Uterus (tissue), 4 donors: Measurements from ENCODE around the gene CACNA2D4. TPM values are rescaled to one million over a fixed set of nuclear protein-coding genes. Genes with fewer than 3 reads are reported as not detected.

Experiments
- DNase-seq, 2 donors: peaks; one replicate each; pipeline ENCODE4 v3.0.0-alpha.2; 2019 to 2020
- H3K27ac ChIP-seq, 2 donors: fragments of 200-600 bp; sonication (generic); 1 replicate in 1 of 2; 2 replicates in 1 of 2; pipeline ENCODE4 v1.5.1; 2016 to 2018
- H3K27me3 ChIP-seq, 2 donors: fragments of 200-600 bp; sonication (generic); one replicate each; pipeline ENCODE4 v1.5.1; 2018 to 2019; ENCODE audit warnings: control low read depth in 1 of 2
- H3K36me3 ChIP-seq, 2 donors: fragments of 200-600 bp; sonication (generic); one replicate each; pipeline ENCODE4 v1.5.1; 2019; ENCODE audit warnings: control low read depth in 1 of 2
- H3K4me1 ChIP-seq, 2 donors: fragments of 200-600 bp; sonication (generic); one replicate each; pipeline ENCODE4 v1.5.1; 2018 to 2019; ENCODE audit warnings: control low read depth in 1 of 2
- H3K4me3 ChIP-seq, 2 donors: fragments of 200-600 bp; sonication (generic); 1 replicate in 1 of 2; 2 replicates in 1 of 2; pipeline ENCODE4 v1.5.1; 2018 to 2019; ENCODE audit warnings: mild to moderate bottlenecking in 1 of 2
- H3K9me3 ChIP-seq, 2 donors: fragments of 200-600 bp; sonication (generic); one replicate each; pipeline ENCODE4 v1.5.1; 2019; ENCODE audit warnings: control low read depth in 1 of 2
- CTCF ChIP-seq, 4 experiments: fragments of 200-600 bp in 2 of 4; fragments of 450-650 bp in 2 of 4; sonication (generic) in 2 of 4; IDR thresholded peaks; one replicate each; pipeline ENCODE4 v1.5.1; 2016 to 2019; ENCODE audit warnings: antibody characterized with exemption in 4 of 4, mild to moderate bottlenecking in 2 of 4, moderate library complexity in 1 of 4
- POLR2A ChIP-seq, 2 donors: fragments of 450-650 bp; IDR thresholded peaks; one replicate each; pipeline ENCODE4 v1.6.1; 2016; ENCODE audit warnings: antibody characterized with exemption in 2 of 2, mild to moderate bottlenecking in 1 of 2, moderate library complexity in 1 of 2
- intact Hi-C: fragments of 100-400 bp; cut with DNase I; formaldehyde crosslinking; loops from one replicate; pipeline ENCODE4 v1.15.1; 2023; ENCODE audit warnings: low total_unique reads
- total RNA-seq, 4 donors: library from RNA; depleted of rRNA in 3 of 4; stranded (reverse); fragments of >200 nt in 3 of 4; gene quantifications; one replicate each; pipeline versions ENCODE4 v1.1.0 to v1.2.4, GENCODE V29; 2014 to 2023
- donor health status: DM: yes; HTN: yes; CAD: no.

CACNA2D4 gene
- total RNA-seq, 4 donors from 2014 or later = 2.6 to 4.1 (median 4.0) TPM; not detected in 1

GRCh38 chr12:1881936-1882335, 36.5 kb downstream of the CACNA2D4 start:
- Histone ChIP-seq H3K36me3 (no peaks in the 10 kb centered on the region), H3K27ac (no peak overlapping the region), H3K27me3 (no peaks in the 10 kb centered on the region), H3K4me3 (no peak overlapping the region), H3K9me3 (no peaks in the 10 kb centered on the region), H3K4me1 (no peaks in the 10 kb centered on the region)
- TF ChIP-seq POLR2A (IDR thresholded peaks at IDR 0.05) (no peak), CTCF (IDR thresholded peaks at IDR 0.05) (no peak)
- DNase-seq = no peak
- intact Hi-C loops = no loop called here

GRCh38 chr12:1881301-1881700, 37.2 kb downstream of the CACNA2D4 start:
- H3K36me3 ChIP-seq = no peaks in the 10 kb centered on the region
- DNase-seq = no peak
- H3K4me1 ChIP-seq = no peaks in the 10 kb centered on the region
- intact Hi-C loops = no loop called here
- TF ChIP-seq CTCF (IDR thresholded peaks at IDR 0.05) = no peak
- TF ChIP-seq POLR2A (IDR thresholded peaks at IDR 0.05) = no peak
- no peaks in the 10 kb centered on the region for H3K9me3 ChIP-seq
- no peaks in the 10 kb centered on the region for H3K27me3 ChIP-seq
- H3K4me3 ChIP-seq = no peak overlapping the region
- H3K27ac ChIP-seq = no peak overlapping the region

- Histone ChIP-seq H3K27me3 (no peaks in the 10 kb centered on the region), H3K27ac (no peak overlapping the region), H3K4me1 (no peaks in the 10 kb centered on the region), H3K4me3 (no peak overlapping the region), H3K9me3 (no peaks in the 10 kb centered on the region), H3K36me3 (no peaks in the 10 kb centered on the region)
- TF ChIP-seq CTCF (IDR thresholded peaks at IDR 0.05) (no peak), POLR2A (IDR thresholded peaks at IDR 0.05) (no peak)
- intact Hi-C loops = no loop called here
- DNase-seq = no peak
Observed at GRCh38 chr12:1880876-1881275, 37.6 kb downstream of the CACNA2D4 start.

GRCh38 chr12:1880153-1880845, 38.2 kb downstream of the CACNA2D4 start:
- Histone ChIP-seq H3K4me1 (no peaks in the 10 kb centered on the region), H3K4me3 (no peak overlapping the region), H3K27ac (no peak overlapping the region), H3K27me3 (no peaks in the 10 kb centered on the region), H3K36me3 (no peaks in the 10 kb centered on the region), H3K9me3 (no peaks in the 10 kb centered on the region)
- TF ChIP-seq CTCF (IDR thresholded peaks at IDR 0.05) (no peak), POLR2A (IDR thresholded peaks at IDR 0.05) (no peak)
- DNase-seq = no peak
- intact Hi-C loops = no loop called here

GRCh38 chr12:1879633-1880032, 38.8 kb downstream of the CACNA2D4 start:
- DNase-seq = no peak
- intact Hi-C loops = no loop called here

More at GRCh38 chr12:1879633-1880032, 38.8 kb downstream of the CACNA2D4 start:
- Histone ChIP-seq H3K27me3 (no peaks in the 10 kb centered on the region), H3K4me3 (no peak overlapping the region), H3K4me1 (no peaks in the 10 kb centered on the region), H3K9me3 (no peaks in the 10 kb centered on the region), H3K36me3 (no peaks in the 10 kb centered on the region), H3K27ac (no peak overlapping the region)
- TF ChIP-seq POLR2A (IDR thresholded peaks at IDR 0.05) = no peak
- no peak for TF ChIP-seq CTCF (IDR thresholded peaks at IDR 0.05)
